GM13977 (cell line): ENCODE data around the gene MRTFB.

Source experiments
- DNase-seq: peaks from one replicate; pipeline ENCODE4 v3.0.0; 2012; ENCODE audit warnings: low spot score
- CTCF ChIP-seq: IDR thresholded peaks from 2 replicates; pipeline ENCODE4 v1.5.1; 2012; ENCODE audit warnings: mild to moderate bottlenecking, control low read depth; ENCODE audit not compliant: insufficient read depth; ENCODE audit errors: extremely low read depth, missing control alignments
- in situ Hi-C: fragments of 300-500 bp; cut with MboI; formaldehyde crosslinking; loops from one replicate; pipeline ENCODE4 v1.12.0; 2022; ENCODE audit warnings: low sequenced_read_pairs, low pct_unique_long_range_greater_than_20kb, mixed read lengths, inconsistent platforms; ENCODE audit not compliant: unreplicated experiment

The MRTFB gene

GRCh38 chr16:14205666-14206065 lies 134.5 kb downstream of the MRTFB start:
- in situ Hi-C loops, result no loop called here
- no peak for TF ChIP-seq CTCF
- DNase-seq, result no peak

GRCh38 chr16:14211856-14212543 lies 140.9 kb downstream of the MRTFB start:
- TF ChIP-seq CTCF, result no peak
- no peak for DNase-seq
- in situ Hi-C loops, result no loop called here

GRCh38 chr16:14215941-14216340 lies 144.8 kb downstream of the MRTFB start:
- in situ Hi-C loops, result no loop called here
- no peak for DNase-seq
- TF ChIP-seq CTCF, result no peak

- no peak for TF ChIP-seq CTCF
- in situ Hi-C loops, result no loop called here
- no peak for DNase-seq
These were observed 148.9 kb downstream of the MRTFB start for GRCh38 chr16:14219983-14220382.

- no peak for TF ChIP-seq CTCF
- in situ Hi-C loops, result no loop called here
- no peak for DNase-seq
These were observed 152.5 kb downstream of the MRTFB start for GRCh38 chr16:14223632-14224031.

GRCh38 chr16:14225457-14225856 lies 154.3 kb downstream of the MRTFB start:
- no peak for DNase-seq
- no peak for TF ChIP-seq CTCF
- in situ Hi-C loops, result loop anchor here (25.0 kb wide), 1 partner anchor 288 kb away; no protein-coding TSS in a partner anchor
